DOHH2 (cell line): ENCODE results near the gene ARHGAP35.
A peak's percentile ranks its signal among the peaks of the same experiment; 100 is the strongest.

Experiments
- H3F3A ChIP-seq: fragments of 200-600 bp; sonication (generic), shearing (Covaris generic); 2 replicates; pipeline ENCODE4 v1.6.0; 2016; ENCODE audit warnings: antibody characterized with exemption, mild to moderate bottlenecking; ENCODE audit not compliant: control insufficient read depth, insufficient read depth
- H3K27ac ChIP-seq: fragments of 200-600 bp; sonication (generic); 2 replicates; pipeline ENCODE4 v1.5.1; 2014; ENCODE audit warnings: low read depth, mild to moderate bottlenecking, low read length, moderate library complexity
- H3K27me3 ChIP-seq: fragments of 200-600 bp; sonication (generic); 2 replicates; pipeline ENCODE4 v1.6.1; 2014; ENCODE audit warnings: mild to moderate bottlenecking, low read length, mixed read lengths; ENCODE audit not compliant: control insufficient read depth
- H3K36me3 ChIP-seq: fragments of 200-600 bp; sonication (generic); 2 replicates; pipeline ENCODE4 v1.6.1; 2014; ENCODE audit warnings: mild to moderate bottlenecking, low read length, moderate library complexity, mixed read lengths; ENCODE audit not compliant: control insufficient read depth
- H3K4me1 ChIP-seq: fragments of 200-600 bp; sonication (generic); 2 replicates; pipeline ENCODE4 v1.6.1; 2014; ENCODE audit warnings: mild to moderate bottlenecking, low read length, mixed read lengths; ENCODE audit not compliant: control insufficient read depth
- H3K4me2 ChIP-seq: fragments of 200-600 bp; sonication (generic); 2 replicates; pipeline ENCODE4 v1.6.0; 2014; ENCODE audit warnings: mild to moderate bottlenecking, low read length, moderate library complexity
- H3K4me3 ChIP-seq: fragments of 200-600 bp; sonication (generic); 2 replicates; pipeline ENCODE4 v1.5.1; 2014; ENCODE audit warnings: mild to moderate bottlenecking, low read length, mixed read lengths
- H3K79me2 ChIP-seq: fragments of 200-600 bp; sonication (generic); 2 replicates; pipeline ENCODE4 v1.6.1; 2014; ENCODE audit warnings: mild to moderate bottlenecking, low read length, mixed read lengths; ENCODE audit not compliant: control insufficient read depth
- H3K9me2 ChIP-seq: fragments of 200-600 bp; sonication (generic); replicated peaks from 2 replicates; pipeline ENCODE4 v1.6.1; 2014; ENCODE audit warnings: mild to moderate bottlenecking, low read length, mixed read lengths; ENCODE audit not compliant: control insufficient read depth
- H3K9me3 ChIP-seq: fragments of 200-600 bp; sonication (generic); 2 replicates; pipeline ENCODE4 v1.6.1; 2014; ENCODE audit warnings: antibody characterized with exemption, low read length, mixed read lengths; ENCODE audit not compliant: control insufficient read depth, insufficient read depth
- H4K20me1 ChIP-seq: fragments of 200-600 bp; sonication (generic); 2 replicates; pipeline ENCODE4 v1.6.0; 2014; ENCODE audit warnings: low read depth, mild to moderate bottlenecking, antibody characterized with exemption, low read length, moderate library complexity; ENCODE audit not compliant: control insufficient read depth, insufficient read depth
- CTCF ChIP-seq: fragments of 200-600 bp; sonication (generic); IDR thresholded peaks from one replicate; pipeline ENCODE4 v1.5.1; 2014; ENCODE audit warnings: antibody characterized with exemption, mild to moderate bottlenecking, low read depth, low read length; ENCODE audit not compliant: poor library complexity, severe bottlenecking
- EZH2phosphoT487 ChIP-seq: fragments of 200-600 bp; sonication (generic); IDR thresholded peaks from 2 replicates; pipeline ENCODE4 v1.6.1; 2017; ENCODE audit warnings: borderline replicate concordance, mild to moderate bottlenecking, antibody characterized with exemption, low read length, moderate library complexity, mixed read lengths

Gene ARHGAP35

GRCh38 chr19:46860125-46860845 is 512 bp upstream of the ARHGAP35 start:
- Histone ChIP-seq H3K27me3 (no peaks in the 10 kb centered on the region), H3K4me3 (peak overlapping the region; percentile 91), H3K27ac (peak overlapping the region; percentile 95), H3F3A (peaks cover 6% of the 10 kb centered on the region; the same call in 1 of the 2 replicates), H3K4me1 (peaks cover 58% of the 10 kb centered on the region), H3K9me3 (no peaks in the 10 kb centered on the region), H3K4me2 (peak overlapping the region; percentile 93), H4K20me1 (peaks cover 12% of the 10 kb centered on the region; the same call in 1 of the 2 replicates), H3K79me2 (peaks cover 52% of the 10 kb centered on the region), H3K9me2 (no peaks in the 10 kb centered on the region), H3K36me3 (peaks cover 19% of the 10 kb centered on the region)
- TF ChIP-seq CTCF: no peak
- no peak for TF ChIP-seq EZH2phosphoT487

- Histone ChIP-seq H3F3A (peaks cover 8% of the 10 kb centered on the region; the same call in 1 of the 2 replicates), H3K79me2 (peaks cover 66% of the 10 kb centered on the region), H4K20me1 (peaks cover 13% of the 10 kb centered on the region; the same call in 1 of the 2 replicates), H3K4me1 (peaks cover 57% of the 10 kb centered on the region), H3K27ac (peak overlapping the region; percentile 16; the same call in 1 of the 2 replicates), H3K36me3 (peaks cover 23% of the 10 kb centered on the region), H3K9me2 (no peaks in the 10 kb centered on the region), H3K27me3 (no peaks in the 10 kb centered on the region), H3K9me3 (no peaks in the 10 kb centered on the region), H3K4me3 (peak overlapping the region; percentile 87), H3K4me2 (peak overlapping the region; percentile 88)
- TF ChIP-seq EZH2phosphoT487: no peak
These were observed 1.1 kb downstream of the ARHGAP35 start for GRCh38 chr19:46861691-46862502.

- TF ChIP-seq CTCF (no peak), EZH2phosphoT487 (no peak)
- Histone ChIP-seq H3K4me2 (peak overlapping the region; percentile 88), H3K4me1 (peaks cover 63% of the 10 kb centered on the region), H3K9me3 (no peaks in the 10 kb centered on the region), H3K9me2 (no peaks in the 10 kb centered on the region), H3K4me3 (peak overlapping the region; percentile 87), H3K27ac (no peak overlapping the region), H3K36me3 (peaks cover 23% of the 10 kb centered on the region), H3K79me2 (peaks cover 72% of the 10 kb centered on the region), H3K27me3 (no peaks in the 10 kb centered on the region), H4K20me1 (peaks cover 16% of the 10 kb centered on the region; the same call in 1 of the 2 replicates), H3F3A (peaks cover 10% of the 10 kb centered on the region; the same call in 1 of the 2 replicates)
These were observed 1.7 kb downstream of the ARHGAP35 start for GRCh38 chr19:46862503-46862834.
